Measurements from ENCODE around the gene IRF2BP1.
A peak's percentile ranks its signal among the peaks of the same experiment; 100 is the strongest.
"Not testable (repeated sequence)": the region's sequence is repeated elsewhere in the genome, so short reads cannot be mapped to it uniquely, and the experiment has no call there.

The IRF2BP1 gene

DNA sequence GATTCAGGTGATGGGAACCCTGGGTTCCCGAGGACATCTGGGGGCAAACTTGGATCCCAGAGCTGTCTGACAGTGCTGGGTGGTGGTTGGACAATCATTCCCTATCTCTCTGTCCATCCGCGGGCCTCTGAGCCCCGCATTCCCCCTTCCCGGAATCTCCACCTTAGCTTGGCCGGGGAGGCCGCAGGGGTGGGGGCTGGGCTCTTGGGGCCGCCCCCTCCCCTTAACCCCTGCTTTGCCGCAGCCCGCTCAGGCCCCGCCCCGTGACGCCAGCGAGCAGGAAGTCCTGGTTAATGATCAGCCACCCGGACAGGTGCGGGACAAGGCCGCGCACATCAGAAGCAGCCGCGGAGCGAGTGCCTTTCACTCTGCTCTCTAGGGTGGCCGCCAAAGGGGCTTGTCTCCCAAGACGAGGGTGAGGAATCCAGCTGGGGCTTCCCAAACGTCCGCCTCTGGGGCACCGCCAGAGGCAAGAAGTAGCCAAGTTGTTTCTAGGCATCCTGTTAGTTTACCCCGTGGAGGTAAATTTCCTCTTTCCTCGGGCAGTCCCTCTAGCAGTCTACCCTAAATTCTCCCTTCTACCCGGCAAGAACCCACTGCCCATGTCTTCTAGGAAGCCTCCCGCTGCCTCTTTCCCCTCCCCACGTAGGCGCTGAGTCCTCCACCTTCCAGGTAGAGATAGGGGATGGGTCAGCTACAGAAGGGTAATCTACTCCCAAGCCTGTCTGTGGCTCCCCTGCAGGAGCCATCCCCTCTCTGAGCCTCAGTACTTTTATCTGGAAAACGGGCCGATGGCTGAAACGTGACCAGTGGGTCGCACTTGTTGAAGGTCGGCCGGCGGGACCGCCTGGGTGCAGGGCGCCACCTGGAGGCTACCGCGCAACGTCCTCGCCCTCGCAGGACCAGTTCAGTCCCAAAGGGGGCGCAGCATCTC is 3.0 kb downstream of the IRF2BP1 start:
- peak; percentile 85 for DNase-seq (ENCODE audit: low read depth)

DNA sequence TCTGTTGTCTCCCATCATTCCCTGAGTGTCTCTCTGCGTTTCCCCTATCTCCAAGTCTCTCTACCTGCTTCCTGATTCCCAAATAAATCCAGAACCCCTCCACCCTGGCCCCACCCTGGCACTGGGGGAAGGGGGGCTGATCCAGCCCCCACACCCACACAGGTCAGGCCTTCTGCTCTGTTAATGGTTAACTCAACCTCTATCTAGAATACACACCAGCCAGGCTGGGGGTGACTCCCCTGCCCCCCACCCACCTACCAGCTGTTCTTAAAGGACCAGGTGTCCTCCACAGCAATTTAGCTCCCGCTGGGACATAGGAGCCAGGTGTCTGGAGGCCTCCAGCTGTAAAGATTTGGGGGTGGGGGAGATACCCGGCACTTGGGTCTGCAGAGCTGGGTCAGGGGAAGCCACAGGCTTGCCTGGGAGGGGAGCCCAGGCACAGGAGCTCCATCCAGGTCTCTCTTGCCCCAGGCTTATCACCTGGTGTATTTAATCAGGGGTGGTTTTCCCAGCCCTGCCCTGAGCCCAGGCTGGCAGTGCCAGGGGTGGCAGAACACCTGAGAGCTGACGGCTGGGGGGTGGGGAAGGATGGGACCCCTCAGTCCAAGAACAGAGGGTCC is 3.9 kb downstream of the IRF2BP1 start:
- DNase-seq (ENCODE audit: low read depth): no peak

DNA sequence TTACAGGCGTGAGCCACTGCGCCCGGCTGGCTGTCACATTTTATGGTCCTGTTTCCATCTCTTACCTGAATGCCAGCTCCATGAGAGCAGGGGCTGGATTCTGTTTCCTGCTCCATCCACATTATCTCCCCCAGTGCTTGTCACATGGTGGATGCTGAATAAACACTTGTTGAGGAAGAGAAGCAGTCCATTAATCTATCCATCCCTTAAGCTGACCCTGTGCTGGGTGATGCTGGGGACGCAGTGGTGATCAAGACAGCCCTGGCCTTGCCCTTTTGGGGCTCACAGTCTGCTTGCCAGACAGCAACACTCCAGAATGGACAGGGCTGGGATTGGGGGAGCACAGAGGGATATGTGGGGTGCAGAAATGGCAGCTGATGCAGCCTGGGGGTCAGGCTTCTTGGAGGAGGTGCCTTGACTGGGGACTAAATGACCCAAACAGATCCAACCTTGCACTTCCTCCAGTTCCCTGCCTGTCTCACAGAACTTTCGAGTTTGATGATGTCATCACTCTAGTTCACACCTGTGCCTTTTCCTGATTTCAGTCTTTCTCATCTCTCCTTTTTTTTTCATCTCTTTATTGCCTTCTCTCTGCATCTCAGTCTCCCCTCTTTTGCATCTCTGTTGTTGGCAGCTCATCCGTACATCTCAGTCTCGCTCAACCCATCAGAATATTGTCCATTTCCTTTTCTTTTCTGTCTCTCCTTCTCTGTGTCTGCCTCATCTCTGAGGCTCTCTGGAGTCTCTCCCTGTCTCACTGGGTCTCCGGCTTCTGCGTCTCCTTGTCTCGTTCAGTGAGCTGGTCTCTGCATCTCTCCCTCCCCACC is 4.6 kb downstream of the IRF2BP1 start:
- DNase-seq (ENCODE audit: low read depth): no peak

DNA sequence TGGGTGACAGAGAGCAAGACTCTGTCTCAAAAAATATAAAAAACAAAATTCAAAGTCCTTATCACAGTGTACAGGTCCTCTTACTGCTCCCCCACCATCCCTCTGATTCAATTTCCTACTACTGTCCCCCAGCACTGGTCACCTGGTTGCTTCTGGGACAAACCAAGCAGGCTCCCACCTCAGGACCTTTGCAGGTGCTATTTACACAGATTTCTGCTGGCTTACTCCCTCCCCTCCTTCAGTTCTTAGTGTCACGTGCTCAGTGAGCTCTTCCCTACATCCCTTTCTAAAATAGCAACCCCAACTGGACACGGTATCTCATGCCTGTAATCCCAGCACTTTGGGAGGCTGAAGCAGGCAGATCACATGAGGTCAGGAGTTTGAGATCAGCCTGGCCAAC is 6.0 kb downstream of the IRF2BP1 start:
- no peak for DNase-seq (ENCODE audit: low read depth)

DNA sequence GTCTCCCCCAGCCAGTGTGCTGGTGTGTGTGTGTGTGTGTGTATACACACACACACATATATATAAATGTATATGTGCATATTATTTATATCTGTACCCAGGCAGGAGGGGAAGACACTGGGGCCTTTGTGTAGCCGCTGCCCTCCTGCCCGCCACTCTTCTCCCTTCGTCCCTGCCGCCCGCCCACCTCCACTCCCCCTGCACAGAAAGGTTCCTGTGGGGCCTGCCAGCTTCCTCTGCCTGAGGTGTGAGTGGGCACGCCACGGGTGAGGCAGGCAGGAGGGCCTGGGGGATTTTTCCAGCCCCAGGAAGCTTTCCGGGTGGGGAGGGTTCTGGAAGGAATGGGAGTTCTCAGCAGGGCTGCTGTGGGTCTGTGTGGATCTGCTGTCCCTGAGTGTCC is 6.9 kb downstream of the IRF2BP1 start:
- DNase-seq (ENCODE audit: low read depth): no peak

DNA sequence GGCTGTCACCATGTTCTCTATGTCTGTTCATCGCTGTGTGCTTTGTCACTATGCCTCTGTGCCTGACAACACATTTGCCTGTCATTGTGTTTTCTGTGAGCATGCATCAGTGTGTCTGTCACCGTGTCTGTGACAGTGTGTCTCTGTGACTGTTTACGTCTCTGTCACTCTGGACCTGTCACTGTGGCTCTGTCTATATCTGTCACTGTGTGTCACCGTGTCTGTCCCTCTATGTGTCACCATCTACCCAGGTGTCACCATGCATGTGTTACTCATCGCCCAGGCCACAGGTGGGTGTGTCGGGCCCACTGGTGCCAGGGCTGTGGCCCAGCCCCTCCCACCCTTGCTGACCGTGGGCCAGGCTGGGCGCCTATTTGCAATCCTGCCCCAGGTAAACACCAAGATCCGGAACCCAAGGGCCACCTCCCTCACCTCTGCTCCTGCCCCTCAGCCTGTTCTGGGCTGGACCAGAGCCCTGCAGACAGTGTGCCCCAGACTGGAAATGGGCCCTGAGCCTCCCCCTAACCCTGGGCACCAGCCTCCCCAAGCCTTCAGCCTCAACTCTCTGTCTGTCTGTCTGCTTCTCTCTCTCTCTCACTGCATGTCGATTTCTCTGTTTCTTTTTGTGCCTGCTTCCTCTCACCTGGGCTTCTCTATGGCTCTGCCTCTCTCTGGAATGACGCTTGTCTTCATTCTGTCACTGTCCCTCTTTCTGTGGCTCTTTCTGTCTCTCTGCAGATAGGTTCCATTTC is 7.7 kb downstream of the IRF2BP1 start:
- no peak for DNase-seq (ENCODE audit: low read depth)

DNA sequence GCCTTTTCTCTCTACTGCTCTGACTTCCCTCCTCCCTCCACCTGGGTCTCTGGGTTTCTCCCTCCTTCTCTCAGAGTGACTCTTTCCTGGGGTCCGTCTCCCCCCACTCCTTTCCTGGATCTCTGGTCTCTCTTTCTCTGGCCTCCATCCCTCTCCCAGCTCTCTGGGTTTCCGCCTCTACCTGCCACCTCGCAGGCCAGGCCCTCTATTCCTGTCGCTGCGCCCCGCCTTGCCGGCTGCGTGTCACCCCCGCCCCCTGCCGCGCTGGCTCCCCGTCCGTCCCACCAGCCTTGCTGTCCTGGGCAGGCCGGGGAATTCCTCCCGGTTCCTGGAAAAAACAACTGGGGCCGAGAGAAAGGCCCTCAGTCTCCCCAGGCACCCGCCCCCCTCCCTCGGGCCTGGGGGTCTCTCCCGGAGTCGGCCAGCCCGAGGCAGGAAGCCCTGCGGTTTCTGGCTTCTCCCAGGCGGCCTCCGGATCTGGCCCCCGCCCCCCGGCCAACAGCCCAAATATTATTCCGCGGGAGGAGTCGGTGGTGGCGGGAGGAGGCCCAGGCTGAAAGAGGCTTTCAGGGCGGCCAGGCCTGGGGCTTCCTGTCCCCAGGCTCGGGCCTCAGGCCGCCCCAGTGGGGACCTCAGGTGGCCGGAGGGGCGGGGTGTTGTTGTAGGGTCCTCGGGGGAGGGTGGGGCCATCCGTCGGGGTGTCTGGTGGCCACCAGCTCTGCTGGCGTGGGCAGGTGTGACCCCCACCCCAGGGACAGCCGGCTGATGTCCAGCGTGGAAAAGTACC is 9.3 kb downstream of the IRF2BP1 start:
- DNase-seq (ENCODE audit: low read depth): no peak

DNA sequence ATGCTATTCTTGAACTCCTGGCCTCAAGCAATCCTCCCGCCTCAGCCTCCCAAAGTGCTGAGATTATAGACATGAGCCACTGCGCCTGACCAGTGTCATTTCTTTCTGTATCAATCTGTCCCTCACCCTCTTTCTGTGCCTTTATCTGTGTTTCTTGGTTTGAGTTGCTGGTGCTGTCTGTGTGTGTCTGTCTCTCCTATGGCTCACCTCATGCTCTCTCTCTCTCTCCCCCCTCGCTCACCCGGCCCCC is 9.9 kb downstream of the IRF2BP1 start:
- DNase-seq (ENCODE audit: low read depth): no peak

DNA sequence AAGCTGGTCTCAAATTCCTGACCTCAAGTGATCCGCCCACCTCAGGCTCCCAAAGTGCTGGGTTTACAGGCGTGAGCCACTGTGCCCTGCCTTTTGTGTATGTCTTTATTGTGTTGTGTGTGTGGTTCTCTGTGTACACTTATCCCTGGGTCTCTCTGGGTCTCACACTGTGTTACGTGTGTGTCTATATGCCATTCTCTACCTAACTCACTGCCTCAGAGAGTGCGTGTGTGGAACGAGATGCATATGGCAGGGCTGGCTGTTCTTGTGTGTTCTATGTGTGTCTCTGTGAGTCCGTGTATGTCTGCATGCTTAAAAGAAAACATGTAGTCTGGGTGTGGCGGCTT is 11.3 kb downstream of the IRF2BP1 start:
- no peak for DNase-seq (ENCODE audit: low read depth)

DNA sequence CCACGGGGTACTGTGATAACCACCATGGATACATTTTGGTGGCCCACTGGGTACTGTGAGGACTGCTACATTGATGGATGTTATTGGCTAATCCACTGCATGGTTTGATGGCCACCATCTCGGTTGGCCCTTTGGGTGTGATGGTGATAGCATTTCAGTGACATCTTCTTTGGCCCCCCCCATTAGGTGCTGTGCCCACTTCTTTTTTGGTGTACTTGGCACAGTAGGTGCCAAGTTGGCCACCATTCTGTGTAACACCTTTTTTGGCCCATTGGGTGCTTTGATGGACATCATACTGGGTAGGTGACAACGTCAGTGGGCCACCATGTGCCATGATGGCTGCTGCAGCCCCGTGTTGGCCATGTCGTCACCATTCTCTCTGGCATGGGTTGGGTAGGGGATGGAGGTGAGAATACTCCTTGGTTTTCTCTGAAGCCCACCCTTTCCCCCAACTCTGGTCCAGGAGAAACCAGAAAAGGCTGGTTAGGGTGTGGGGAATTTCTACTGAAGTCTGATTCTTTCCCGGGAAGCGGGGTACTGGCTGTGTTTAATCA is 12.6 kb downstream of the IRF2BP1 start:
- no peak for DNase-seq (ENCODE audit: low read depth)

DNA sequence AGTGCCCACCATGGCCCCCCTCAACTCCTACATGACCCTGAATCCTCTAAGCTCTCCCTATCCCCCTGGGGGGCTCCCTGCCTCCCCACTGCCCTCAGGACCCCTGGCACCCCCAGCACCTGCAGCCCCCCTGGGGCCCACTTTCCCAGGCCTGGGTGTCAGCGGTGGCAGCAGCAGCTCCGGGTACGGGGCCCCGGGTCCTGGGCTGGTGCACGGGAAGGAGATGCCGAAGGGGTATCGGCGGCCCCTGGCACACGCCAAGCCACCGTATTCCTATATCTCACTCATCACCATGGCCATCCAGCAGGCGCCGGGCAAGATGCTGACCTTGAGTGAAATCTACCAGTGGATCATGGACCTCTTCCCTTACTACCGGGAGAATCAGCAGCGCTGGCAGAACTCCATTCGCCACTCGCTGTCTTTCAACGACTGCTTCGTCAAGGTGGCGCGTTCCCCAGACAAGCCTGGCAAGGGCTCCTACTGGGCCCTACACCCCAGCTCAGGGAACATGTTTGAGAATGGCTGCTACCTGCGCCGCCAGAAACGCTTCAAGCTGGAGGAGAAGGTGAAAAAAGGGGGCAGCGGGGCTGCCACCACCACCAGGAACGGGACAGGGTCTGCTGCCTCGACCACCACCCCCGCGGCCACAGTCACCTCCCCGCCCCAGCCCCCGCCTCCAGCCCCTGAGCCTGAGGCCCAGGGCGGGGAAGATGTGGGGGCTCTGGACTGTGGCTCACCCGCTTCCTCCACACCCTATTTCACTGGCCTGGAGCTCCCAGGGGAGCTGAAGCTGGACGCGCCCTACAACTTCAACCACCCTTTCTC is 13.6 kb downstream of the IRF2BP1 start:
- DNase-seq (ENCODE audit: low read depth): no peak

DNA sequence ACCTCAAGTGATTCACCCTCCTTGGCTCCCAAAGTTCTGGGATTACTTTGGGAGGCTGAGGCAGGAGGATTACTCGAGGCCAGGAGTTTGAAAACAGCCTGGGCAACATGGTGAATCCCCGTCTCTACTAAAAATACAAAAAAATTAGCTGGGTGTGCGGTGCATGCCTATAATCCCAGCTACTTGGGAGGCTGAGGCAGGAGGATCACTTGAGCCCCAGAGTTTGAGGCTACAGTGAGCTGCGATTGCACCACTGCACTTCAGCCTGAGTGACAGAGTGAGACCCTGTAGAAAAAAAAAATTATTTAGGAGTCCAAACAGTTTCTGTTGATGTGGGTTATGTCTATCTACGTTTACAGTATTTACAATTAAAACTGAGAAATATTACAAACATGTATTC is 15.1 kb downstream of the IRF2BP1 start:
- DNase-seq (ENCODE audit: low read depth): no peak

DNA sequence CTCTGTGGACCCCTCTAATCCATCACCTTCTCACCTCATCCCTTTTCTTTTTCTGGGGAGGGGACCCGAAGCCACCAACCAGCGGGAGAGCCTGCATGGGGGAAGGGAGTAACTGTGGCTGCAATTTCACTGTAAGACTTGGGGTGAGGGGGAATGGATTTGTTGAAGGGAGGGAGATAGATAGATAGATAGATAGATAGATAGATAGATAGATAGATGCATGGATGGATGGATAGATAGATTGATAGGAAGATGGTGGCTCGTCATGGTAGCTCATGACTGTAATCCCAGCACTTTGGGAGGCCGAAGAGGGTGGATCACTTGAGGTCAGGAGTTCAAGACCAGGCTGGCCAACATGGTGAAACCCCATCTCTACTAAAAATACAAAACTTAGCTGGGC is 18.7 kb downstream of the IRF2BP1 start:
- not testable (repeated sequence) for DNase-seq (ENCODE audit: low read depth)

DNA sequence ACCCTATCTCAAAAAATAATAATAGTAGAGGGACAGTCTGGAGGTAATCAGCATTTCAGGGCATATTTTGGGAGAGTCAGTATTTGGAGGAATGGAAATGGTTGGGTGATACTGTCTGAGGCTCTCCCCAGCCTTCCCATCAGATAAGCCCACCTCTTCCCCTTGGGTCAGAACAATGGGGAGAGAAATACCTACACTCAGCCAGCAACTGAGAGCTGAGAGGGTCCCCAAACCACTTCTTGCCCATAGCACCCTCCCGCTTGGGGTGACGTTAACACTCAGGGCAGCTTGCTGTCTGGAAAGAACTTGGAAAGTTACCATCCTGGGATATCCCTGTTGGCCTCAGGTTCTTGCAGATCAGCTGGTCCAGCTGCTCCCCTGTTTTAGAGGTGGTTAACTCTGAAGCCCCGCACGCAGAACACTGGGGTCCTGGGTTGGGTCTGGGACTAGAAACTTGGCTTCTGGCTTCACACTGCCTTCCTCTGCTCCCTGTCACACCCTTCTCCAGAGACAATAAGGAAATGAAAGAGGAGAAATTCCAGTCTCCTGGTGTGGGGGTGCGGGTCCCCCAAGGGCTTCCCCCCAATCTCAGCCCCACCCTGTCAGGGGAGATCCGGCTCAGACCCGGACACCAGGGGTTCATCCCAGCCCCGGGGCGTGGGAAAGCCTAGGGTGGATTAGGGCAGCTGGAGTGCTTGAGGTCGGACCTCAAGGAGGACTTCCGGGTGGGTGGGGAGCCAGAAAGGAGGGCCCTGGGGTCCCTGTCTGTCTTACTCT is 19.4 kb downstream of the IRF2BP1 start:
- no peak for DNase-seq (ENCODE audit: low read depth)

DNA sequence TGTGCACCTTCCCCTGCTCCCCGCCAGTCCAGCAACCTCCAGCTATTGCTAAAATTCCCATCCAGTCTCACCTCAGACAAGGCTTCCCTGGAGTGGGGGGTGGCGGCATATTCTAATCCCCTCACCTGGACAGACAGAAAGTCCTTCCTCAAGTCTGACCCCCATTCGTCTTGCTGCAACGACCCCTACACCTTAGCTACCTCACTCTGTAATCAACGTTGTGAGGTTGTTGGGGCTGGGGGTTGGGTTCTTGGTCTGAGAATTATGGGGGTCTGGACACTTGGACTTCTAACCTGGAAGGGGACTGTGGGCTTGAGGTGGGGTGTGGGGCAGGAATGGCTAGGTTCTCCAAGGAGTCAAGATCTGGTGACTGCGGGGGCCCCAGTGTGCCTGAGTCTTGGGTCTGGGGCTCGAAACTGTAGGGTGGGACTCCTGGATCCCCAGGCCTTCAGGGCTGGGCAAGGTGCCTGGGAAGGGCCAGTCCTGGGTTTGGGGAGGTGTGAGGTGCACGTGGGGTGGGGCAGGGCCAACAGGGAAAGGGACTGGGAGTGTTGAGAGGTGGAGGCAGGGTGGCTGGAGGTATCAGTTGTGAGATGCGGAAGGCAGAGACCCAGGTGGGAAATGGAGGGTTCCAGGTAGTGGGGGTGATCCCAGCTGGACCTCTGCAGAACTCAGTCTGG is 20.5 kb downstream of the IRF2BP1 start:
- DNase-seq (ENCODE audit: low read depth): no peak

DNA sequence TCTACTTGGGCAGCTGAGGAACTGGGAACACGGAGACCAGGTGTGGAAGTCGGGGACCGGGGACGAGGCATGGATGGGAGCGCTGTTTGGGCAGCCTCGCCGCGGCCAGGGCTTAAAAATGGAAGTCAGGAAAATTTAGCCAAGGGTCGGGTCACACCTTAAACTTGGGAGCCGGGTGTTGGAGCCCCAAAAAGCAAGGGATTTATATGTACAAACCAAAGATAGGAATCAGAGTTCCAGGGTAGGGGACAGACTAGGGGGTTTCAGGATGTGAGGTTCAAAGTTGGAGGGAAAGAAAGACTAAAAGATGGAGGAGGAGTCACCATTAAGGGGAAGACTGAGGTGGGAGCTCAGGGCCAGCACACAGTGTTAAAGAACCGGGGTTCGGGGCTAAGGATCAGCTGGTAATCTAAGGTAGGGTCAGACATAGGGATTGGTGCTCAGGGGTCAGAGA is 21.3 kb downstream of the IRF2BP1 start:
- no peak for DNase-seq (ENCODE audit: low read depth)

DNA sequence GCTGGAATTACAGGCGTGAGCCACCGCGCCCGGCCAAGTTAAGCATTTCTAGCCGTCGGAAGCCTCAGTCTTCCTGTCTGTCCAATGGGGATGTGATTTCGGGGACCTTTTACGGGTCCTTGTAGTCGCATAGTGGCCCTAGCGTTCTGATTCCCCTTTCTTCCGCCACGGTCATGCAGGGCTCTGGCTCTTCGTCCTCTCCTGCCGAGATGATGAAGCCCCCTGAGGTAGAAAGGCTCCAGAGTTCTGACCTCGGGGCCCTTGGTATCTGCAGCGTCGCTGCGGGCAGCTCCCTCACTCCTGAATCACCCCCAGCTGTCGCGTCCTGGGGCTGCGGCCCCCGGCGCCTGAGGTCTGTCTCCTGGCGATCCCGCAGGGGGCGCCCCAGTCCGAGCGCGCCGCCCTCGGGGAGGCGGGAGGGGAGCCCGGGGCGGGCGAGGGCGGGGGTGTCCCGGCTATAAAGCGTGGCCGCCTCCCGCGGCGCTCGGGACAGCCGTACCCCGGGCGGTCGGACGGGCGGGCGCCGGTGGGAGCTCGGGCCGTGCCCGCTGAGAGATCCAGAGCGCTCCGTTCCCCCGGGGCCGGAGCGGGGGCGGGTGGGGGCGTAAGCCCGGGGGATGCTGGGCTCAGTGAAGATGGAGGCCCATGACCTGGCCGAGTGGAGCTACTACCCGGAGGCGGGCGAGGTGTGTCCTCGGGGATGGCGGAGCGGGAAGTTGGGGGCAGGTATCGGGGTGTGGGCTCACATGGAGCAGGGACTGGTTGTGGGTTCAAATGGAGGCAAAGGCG is 21.9 kb downstream of the IRF2BP1 start, which contains the start of gene FOXA3:
TSS of gene FOXA3 (plus strand) at position 487 of the 789 bp plus-strand sequence. CDS start at position 618, 131 bp downstream.
- peak; percentile 62 for DNase-seq (ENCODE audit: low read depth)

DNA sequence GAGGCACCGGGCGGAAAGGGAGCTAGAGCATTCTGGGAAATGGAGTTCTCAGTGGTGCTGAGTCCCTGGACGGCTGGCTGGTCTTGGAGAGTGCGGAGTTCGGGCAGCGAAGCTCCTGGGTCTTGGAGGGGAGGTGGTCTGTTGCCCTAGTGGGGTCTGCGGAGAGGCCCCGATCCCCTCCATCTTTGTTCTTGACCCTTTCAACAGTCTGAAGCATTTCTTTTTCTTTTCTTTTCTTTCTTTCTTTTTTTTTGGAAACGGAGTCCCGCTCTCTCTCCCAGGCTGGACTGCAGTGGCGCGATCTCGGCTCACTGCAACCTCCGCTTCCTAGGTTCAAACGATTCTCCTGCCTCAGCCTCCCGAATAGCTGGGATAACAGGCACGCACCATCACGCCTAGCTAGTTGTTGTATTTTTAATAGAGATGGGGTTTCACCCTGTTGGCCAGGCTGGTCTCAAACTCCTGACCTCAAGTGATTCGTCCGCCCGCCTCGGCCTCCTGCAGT is 22.6 kb downstream of the IRF2BP1 start:
- no peak for DNase-seq (ENCODE audit: low read depth)

All from ELR (cell line).